OCI-LY1 (cell line): ENCODE results near the gene ITGA7.

Experiments
- H2AFZ ChIP-seq: fragments of 200-600 bp; sonication (generic), shearing (Covaris generic); 2 replicates; pipeline ENCODE4 v1.6.0; 2014; ENCODE audit warnings: antibody characterized with exemption, mild to moderate bottlenecking, low read length
- H3F3A ChIP-seq: fragments of 200-600 bp; sonication (generic), shearing (Covaris generic); 2 replicates; pipeline ENCODE4 v1.6.0; 2014; ENCODE audit warnings: mild to moderate bottlenecking, antibody characterized with exemption, low read length, moderate library complexity; ENCODE audit not compliant: insufficient read depth
- H3K27ac ChIP-seq: fragments of 200-600 bp; sonication (generic); 2 replicates; pipeline ENCODE4 v1.5.1; 2014; ENCODE audit warnings: low read length, mixed run types, mild to moderate bottlenecking, low read depth; ENCODE audit not compliant: poor library complexity, severe bottlenecking
- H3K27me3 ChIP-seq: fragments of 200-600 bp; sonication (generic); 2 replicates; pipeline ENCODE4 v1.6.0; 2014; ENCODE audit warnings: antibody characterized with exemption, mild to moderate bottlenecking, low read length, moderate library complexity; ENCODE audit not compliant: insufficient read depth
- H3K36me3 ChIP-seq: fragments of 200-600 bp; sonication (generic); 2 replicates; pipeline ENCODE4 v1.6.1; 2014; ENCODE audit warnings: mild to moderate bottlenecking, antibody characterized with exemption, low read length, moderate library complexity, mixed read lengths; ENCODE audit not compliant: insufficient read depth
- H3K4me1 ChIP-seq: fragments of 200-600 bp; sonication (generic); 2 replicates; pipeline ENCODE4 v1.5.1; 2014; ENCODE audit warnings: mild to moderate bottlenecking, low read length, moderate library complexity; ENCODE audit not compliant: insufficient read depth, severe bottlenecking
- H3K4me2 ChIP-seq: fragments of 200-600 bp; sonication (generic), shearing (Covaris generic); 2 replicates; pipeline ENCODE4 v1.6.1; 2014; ENCODE audit warnings: low read length
- H3K4me3 ChIP-seq: fragments of 200-600 bp; sonication (generic); 2 replicates; pipeline ENCODE4 v1.5.1; 2014; ENCODE audit warnings: low read length, low read depth, mild to moderate bottlenecking, mixed read lengths; ENCODE audit not compliant: poor library complexity, severe bottlenecking
- H3K79me2 ChIP-seq: fragments of 200-600 bp; shearing (Covaris generic); 2 replicates; pipeline ENCODE4 v1.6.1; 2016; ENCODE audit warnings: mixed run types, low read length, mixed read lengths; ENCODE audit not compliant: insufficient read depth
- H3K9ac ChIP-seq: fragments of 200-600 bp; sonication (generic), shearing (Covaris generic); 2 replicates; pipeline ENCODE4 v1.6.1; 2014; ENCODE audit warnings: mild to moderate bottlenecking, low read length, mixed read lengths
- H3K9me2 ChIP-seq: fragments of 200-600 bp; sonication (generic), shearing (Covaris generic); 2 replicates; pipeline ENCODE4 v1.6.1; 2014; ENCODE audit warnings: low read depth, mild to moderate bottlenecking, low read length, mixed read lengths
- H3K9me3 ChIP-seq: fragments of 200-600 bp; shearing (Covaris generic); 2 replicates; pipeline ENCODE4 v1.6.1; 2014; ENCODE audit warnings: low read length, mixed read lengths
- H4K20me1 ChIP-seq: fragments of 200-600 bp; sonication (generic), shearing (Covaris generic); 2 replicates; pipeline ENCODE4 v1.6.0; 2016; ENCODE audit warnings: mild to moderate bottlenecking, low read length; ENCODE audit not compliant: insufficient read depth
- EZH2 ChIP-seq: fragments of 200-600 bp; sonication (generic), shearing (Covaris generic); IDR thresholded peaks from 2 replicates; pipeline ENCODE4 v1.8.0; 2017; ENCODE audit warnings: borderline replicate concordance, mixed run types, mild to moderate bottlenecking, antibody characterized with exemption, low read length, moderate library complexity, mixed read lengths
- TF ChIP-seq, protein P1 (sequence below): fragments of 200-600 bp; sonication (generic), shearing (Covaris generic); IDR thresholded peaks from 2 replicates; pipeline ENCODE4 v1.5.1; 2017; ENCODE audit warnings: mild to moderate bottlenecking, antibody characterized with exemption, low read length, moderate library complexity, mixed read lengths

ITGA7 gene

DNA sequence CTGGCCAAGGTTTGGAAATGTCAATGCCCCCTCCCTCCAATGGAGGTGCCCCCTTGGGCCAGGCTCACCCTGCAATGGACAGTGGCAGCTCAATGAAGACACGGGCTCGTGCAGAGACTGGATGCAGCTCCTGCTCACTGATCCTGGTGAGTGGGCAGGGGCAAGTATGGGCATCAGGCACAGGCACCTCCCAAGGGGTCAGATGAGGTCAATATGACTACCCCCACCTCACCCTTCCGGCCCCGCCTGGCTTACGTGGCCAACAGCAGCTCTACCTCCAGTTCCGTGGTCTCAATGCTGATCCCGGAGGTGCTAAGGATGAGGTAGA lies 13.6 kb downstream of the ITGA7 start:
- Histone ChIP-seq H3K4me1 (no peaks in the 10 kb centered on the region), H3F3A (no peaks in the 10 kb centered on the region), H3K4me3 (no peak overlapping the region), H3K9me2 (no peaks in the 10 kb centered on the region), H3K79me2 (no peaks in the 10 kb centered on the region), H3K27me3 (peaks cover 8% of the 10 kb centered on the region; the same call in 1 of the 2 replicates), H3K9me3 (no peaks in the 10 kb centered on the region), H3K9ac (no peak overlapping the region), H2AFZ (no peak overlapping the region), H3K36me3 (no peaks in the 10 kb centered on the region), H3K4me2 (no peak overlapping the region), H4K20me1 (no peaks in the 10 kb centered on the region), H3K27ac (no peak overlapping the region)
- TF ChIP-seq, protein P1, sequence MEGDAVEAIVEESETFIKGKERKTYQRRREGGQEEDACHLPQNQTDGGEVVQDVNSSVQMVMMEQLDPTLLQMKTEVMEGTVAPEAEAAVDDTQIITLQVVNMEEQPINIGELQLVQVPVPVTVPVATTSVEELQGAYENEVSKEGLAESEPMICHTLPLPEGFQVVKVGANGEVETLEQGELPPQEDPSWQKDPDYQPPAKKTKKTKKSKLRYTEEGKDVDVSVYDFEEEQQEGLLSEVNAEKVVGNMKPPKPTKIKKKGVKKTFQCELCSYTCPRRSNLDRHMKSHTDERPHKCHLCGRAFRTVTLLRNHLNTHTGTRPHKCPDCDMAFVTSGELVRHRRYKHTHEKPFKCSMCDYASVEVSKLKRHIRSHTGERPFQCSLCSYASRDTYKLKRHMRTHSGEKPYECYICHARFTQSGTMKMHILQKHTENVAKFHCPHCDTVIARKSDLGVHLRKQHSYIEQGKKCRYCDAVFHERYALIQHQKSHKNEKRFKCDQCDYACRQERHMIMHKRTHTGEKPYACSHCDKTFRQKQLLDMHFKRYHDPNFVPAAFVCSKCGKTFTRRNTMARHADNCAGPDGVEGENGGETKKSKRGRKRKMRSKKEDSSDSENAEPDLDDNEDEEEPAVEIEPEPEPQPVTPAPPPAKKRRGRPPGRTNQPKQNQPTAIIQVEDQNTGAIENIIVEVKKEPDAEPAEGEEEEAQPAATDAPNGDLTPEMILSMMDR, result no peak
- TF ChIP-seq EZH2, result no peak

DNA sequence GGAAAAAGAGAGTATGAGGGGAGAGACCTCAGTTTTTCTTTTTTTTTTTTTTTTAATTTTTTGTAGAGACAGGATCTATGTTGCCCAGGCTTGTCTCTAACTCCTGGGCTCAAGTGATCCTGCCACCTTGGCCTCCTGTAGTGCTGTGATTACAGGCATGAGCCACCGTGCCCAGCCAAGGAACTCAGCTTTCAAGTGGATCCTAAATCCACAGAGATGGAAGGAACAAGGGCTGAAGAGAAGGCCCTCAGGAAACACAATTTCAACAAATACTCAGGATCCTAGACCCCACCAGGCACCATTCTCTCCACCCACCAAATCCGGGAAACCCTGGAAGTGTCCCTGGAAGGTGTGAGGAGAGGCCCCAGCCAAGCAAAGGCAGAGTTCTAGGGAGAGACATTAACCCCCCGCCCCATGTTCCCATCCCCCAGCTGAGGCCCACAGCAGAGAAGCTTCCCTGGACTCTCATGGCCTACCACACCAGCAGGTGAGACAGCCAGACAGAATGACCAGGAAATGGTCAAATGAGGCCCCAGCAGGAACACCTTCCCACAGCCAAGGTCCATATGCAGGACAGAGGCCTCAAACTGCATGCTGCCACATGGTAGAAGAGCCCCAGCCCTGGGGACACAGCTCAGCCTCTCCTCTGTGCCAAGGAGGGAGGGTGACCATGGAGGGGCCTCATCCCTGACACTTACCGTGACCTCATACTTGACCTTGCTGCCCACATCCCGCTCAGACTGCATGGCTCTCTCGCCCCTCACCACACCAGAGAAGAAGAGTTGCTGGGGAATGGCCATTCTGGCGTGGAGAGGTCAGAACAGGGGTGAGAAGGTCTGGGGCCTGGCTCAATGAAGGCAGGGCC lies 14.1 kb downstream of the ITGA7 start:
- Histone ChIP-seq H3K9ac (no peak overlapping the region), H3F3A (no peaks in the 10 kb centered on the region), H4K20me1 (no peaks in the 10 kb centered on the region), H3K27me3 (peaks cover 8% of the 10 kb centered on the region; the same call in 1 of the 2 replicates), H3K4me3 (no peak overlapping the region), H3K79me2 (no peaks in the 10 kb centered on the region), H3K9me3 (no peaks in the 10 kb centered on the region), H2AFZ (no peak overlapping the region), H3K4me1 (no peaks in the 10 kb centered on the region), H3K4me2 (no peak overlapping the region), H3K27ac (no peak overlapping the region), H3K36me3 (no peaks in the 10 kb centered on the region), H3K9me2 (no peaks in the 10 kb centered on the region)
- no peak for TF ChIP-seq EZH2
- TF ChIP-seq, protein P1, result no peak

DNA sequence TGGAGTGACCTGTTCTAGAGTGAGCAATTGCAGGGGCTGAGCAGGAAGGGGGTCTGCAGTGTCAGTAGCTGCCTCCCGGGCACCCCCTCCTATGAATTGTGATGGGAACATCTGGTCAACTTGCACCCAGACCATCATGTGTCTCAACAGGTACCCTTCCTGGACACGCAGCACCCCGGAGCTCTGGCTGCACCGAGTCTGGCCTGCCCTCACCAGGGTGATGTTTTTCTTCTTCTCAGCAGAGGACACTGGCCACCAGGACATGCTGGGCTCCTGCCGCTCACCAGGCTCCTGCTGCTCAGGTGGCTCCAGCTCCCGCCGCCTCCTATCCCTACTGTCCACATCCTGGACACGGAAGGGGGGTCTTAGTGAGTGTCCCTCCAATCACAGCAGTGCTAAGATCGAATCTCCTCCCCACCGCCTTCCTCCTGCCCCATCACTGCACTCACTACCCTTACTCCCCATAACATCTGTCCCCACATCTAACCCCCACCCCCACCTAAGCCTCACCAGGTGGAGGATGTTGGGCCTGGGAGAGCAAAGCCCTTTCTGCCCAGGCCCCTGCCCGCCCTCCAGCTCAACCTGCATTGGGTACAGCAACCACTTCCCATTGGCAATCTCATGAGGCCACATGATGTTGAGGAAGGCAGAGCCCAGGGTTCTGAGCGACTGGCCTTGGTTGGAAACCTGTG lies 14.9 kb downstream of the ITGA7 start:
- H3K79me2 ChIP-seq, result no peaks in the 10 kb centered on the region
- no peak overlapping the region for H3K4me3 ChIP-seq
- TF ChIP-seq, protein P1, result no peak
- TF ChIP-seq EZH2, result no peak
- H3F3A ChIP-seq, result no peaks in the 10 kb centered on the region
- H2AFZ ChIP-seq, result no peak overlapping the region
- H4K20me1 ChIP-seq, result no peaks in the 10 kb centered on the region
- H3K36me3 ChIP-seq, result no peaks in the 10 kb centered on the region
- no peak overlapping the region for H3K4me2 ChIP-seq
- peaks cover 11% of the 10 kb centered on the region; the same call in 1 of the 2 replicates for H3K27me3 ChIP-seq
- no peak overlapping the region for H3K27ac ChIP-seq
- H3K9me3 ChIP-seq, result no peaks in the 10 kb centered on the region
- H3K4me1 ChIP-seq, result no peaks in the 10 kb centered on the region
- H3K9me2 ChIP-seq, result no peaks in the 10 kb centered on the region
- H3K9ac ChIP-seq, result no peak overlapping the region
